Nucleus accumbens (tissue), 56 donors: ENCODE results near the gene SEMA3D.
"Not testable (repeated sequence)": the region's sequence is repeated elsewhere in the genome, so short reads cannot be mapped to it uniquely, and the experiment has no call there.

ENCODE experiments used
- DNase-seq, 56 donors: peaks; one replicate each; lab custom pipeline; 2025; lab: John Stamatoyannopoulos, UW

SEMA3D gene

GRCh38 chr7:85010306-85010705, 176.6 kb downstream of the SEMA3D start:
- no peak for DNase-seq

- DNase-seq, result no peak
These were observed 180.1 kb downstream of the SEMA3D start for GRCh38 chr7:85006754-85007153.

GRCh38 chr7:85004402-85004801, 182.5 kb downstream of the SEMA3D start:
- no peak for DNase-seq

GRCh38 chr7:85001495-85002345, 185.1 kb downstream of the SEMA3D start:
- no peak for DNase-seq

GRCh38 chr7:85000735-85001350, 186.0 kb downstream of the SEMA3D start:
- DNase-seq, result no peak

- no peak for DNase-seq
These were observed 187.4 kb downstream of the SEMA3D start for GRCh38 chr7:84999450-84999849.

GRCh38 chr7:84998665-84999064, 188.2 kb downstream of the SEMA3D start:
- DNase-seq, result no peak

GRCh38 chr7:84997626-84998025, 189.2 kb downstream of the SEMA3D start:
- no peak for DNase-seq

- not testable (repeated sequence) for DNase-seq
These were observed 193.9 kb downstream of the SEMA3D start for GRCh38 chr7:84992954-84993353.

GRCh38 chr7:84985073-84985784, 201.6 kb downstream of the SEMA3D start:
- no peak for DNase-seq

GRCh38 chr7:84982199-84982598, 204.7 kb downstream of the SEMA3D start:
- DNase-seq, result no peak

- no peak for DNase-seq
These were observed 205.5 kb downstream of the SEMA3D start for GRCh38 chr7:84981055-84981976.

- DNase-seq, result no peak
These were observed 211.2 kb downstream of the SEMA3D start for GRCh38 chr7:84975586-84976185.

- DNase-seq, result no peak
These were observed 215.5 kb downstream of the SEMA3D start for GRCh38 chr7:84971360-84971759.

- DNase-seq, result no peak
These were observed 216.2 kb downstream of the SEMA3D start for GRCh38 chr7:84970670-84971069.

- DNase-seq, result no peak
These were observed 233.6 kb downstream of the SEMA3D start for GRCh38 chr7:84953234-84953633.

GRCh38 chr7:84950836-84951235, 236.0 kb downstream of the SEMA3D start:
- no peak for DNase-seq

GRCh38 chr7:84949501-84949900, 237.4 kb downstream of the SEMA3D start:
- DNase-seq, result no peak

- no peak for DNase-seq
These were observed 237.8 kb downstream of the SEMA3D start for GRCh38 chr7:84949067-84949466.

GRCh38 chr7:84948634-84949033, 238.2 kb downstream of the SEMA3D start:
- DNase-seq, result no peak
